GM12891 (cell line): ENCODE measurements around the gene USH2A.

Experiments used
- DNase-seq: peaks from one replicate; pipeline ENCODE4 v3.0.0; 2011; ENCODE audit warnings: low spot score; ENCODE audit not compliant: insufficient read length
- FAIRE-seq: peaks from 2 replicates; lab custom pipeline; 2011; peaks lifted over from hg19 to GRCh38; lab: Jason Lieb, UNC
- PAX5 ChIP-seq: IDR thresholded peaks from 2 replicates; pipeline ENCODE4 v1.6.1; 2011; ENCODE audit warnings: low read length, moderate library complexity, mild to moderate bottlenecking; ENCODE audit not compliant: insufficient read depth, severe bottlenecking
- POLR2A ChIP-seq: IDR thresholded peaks from 2 replicates; pipeline ENCODE4 v1.6.1; 2011; ENCODE audit warnings: low read depth, low read length, control low read depth
- POLR2AphosphoS5 ChIP-seq: IDR thresholded peaks from 2 replicates; pipeline ENCODE4 v1.6.1; 2011; ENCODE audit warnings: low read depth, low read length, control low read depth
- POU2F2 ChIP-seq: IDR thresholded peaks from 2 replicates; pipeline ENCODE4 v1.6.1; 2011; ENCODE audit warnings: low read depth, mild to moderate bottlenecking, control low read depth, low read length, moderate library complexity
- SPI1 ChIP-seq: IDR thresholded peaks from 2 replicates; pipeline ENCODE4 v1.6.1; 2011; ENCODE audit warnings: low read depth, low read length, control low read depth
- TAF1 ChIP-seq: IDR thresholded peaks from 2 replicates; pipeline ENCODE4 v1.6.1; 2011; ENCODE audit warnings: low read depth, low read length, control low read depth

Gene USH2A

GRCh38 chr1:215793180-215793579 is 630.1 kb downstream of the USH2A start:
- FAIRE-seq (no peak), DNase-seq (no peak)
- TF ChIP-seq POLR2A (no peak), SPI1 (no peak), PAX5 (no peak), TAF1 (no peak), POLR2AphosphoS5 (no peak), POU2F2 (no peak)

DNA sequence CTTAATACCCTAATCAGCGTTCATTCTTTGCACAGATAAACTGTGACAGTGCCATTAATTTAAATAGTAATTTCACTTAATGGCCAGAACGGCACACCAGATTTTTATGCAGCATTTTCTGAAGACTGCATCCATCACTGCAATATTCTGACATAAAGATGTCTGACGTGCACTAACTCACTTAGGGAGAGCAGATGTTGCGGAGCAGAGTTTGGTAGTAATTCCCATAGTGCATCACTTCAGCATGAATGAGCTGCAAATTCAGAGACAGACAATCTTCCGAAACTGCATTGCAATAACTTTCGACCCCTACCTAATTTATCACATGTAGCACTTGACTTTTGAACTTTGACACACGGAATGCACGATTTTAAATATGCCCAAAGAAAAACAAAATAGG is 630.8 kb downstream of the USH2A start:
- TF ChIP-seq POLR2A, result no peak
- no peak for TF ChIP-seq POLR2AphosphoS5
- TF ChIP-seq POU2F2, result no peak
- no peak for TF ChIP-seq SPI1
- TF ChIP-seq PAX5, result no peak
- TF ChIP-seq TAF1, result no peak
- no peak for FAIRE-seq
- no peak for DNase-seq

DNA sequence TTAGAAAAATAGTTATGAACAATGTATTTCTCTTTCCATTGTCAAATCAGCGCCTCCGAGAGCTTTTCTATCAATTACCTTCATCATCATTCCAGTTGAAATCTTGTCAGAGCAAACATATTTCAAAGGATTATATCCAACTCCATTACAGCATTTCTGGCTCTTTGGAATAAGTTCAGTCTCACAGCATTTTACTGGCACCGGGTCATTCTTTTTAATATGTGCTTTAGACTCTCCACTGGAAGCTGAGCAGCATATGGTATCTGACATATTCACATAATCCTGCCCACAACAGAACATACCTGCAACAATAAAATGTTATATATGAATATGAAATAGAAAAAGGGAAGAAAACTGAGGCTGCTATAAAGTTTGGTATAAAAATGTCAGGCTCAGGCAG is 633.3 kb downstream of the USH2A start:
- no peak for FAIRE-seq
- no peak for TF ChIP-seq TAF1
- no peak for TF ChIP-seq POLR2A
- no peak for TF ChIP-seq SPI1
- no peak for TF ChIP-seq POU2F2
- TF ChIP-seq PAX5, result no peak
- no peak for TF ChIP-seq POLR2AphosphoS5
- no peak for DNase-seq

- no peak for TF ChIP-seq TAF1
- TF ChIP-seq POLR2A, result no peak
- no peak for TF ChIP-seq SPI1
- TF ChIP-seq POU2F2, result no peak
- TF ChIP-seq POLR2AphosphoS5, result no peak
- TF ChIP-seq PAX5, result no peak
- DNase-seq (no peak), FAIRE-seq (no peak)
These were observed 636.3 kb downstream of the USH2A start for GRCh38 chr1:215786997-215787396.

- FAIRE-seq, result no peak
- TF ChIP-seq POLR2A (no peak), SPI1 (no peak), POU2F2 (no peak), PAX5 (no peak), TAF1 (no peak)
- no peak for DNase-seq
These were observed 642.6 kb downstream of the USH2A start for GRCh38 chr1:215780641-215781040.

DNA sequence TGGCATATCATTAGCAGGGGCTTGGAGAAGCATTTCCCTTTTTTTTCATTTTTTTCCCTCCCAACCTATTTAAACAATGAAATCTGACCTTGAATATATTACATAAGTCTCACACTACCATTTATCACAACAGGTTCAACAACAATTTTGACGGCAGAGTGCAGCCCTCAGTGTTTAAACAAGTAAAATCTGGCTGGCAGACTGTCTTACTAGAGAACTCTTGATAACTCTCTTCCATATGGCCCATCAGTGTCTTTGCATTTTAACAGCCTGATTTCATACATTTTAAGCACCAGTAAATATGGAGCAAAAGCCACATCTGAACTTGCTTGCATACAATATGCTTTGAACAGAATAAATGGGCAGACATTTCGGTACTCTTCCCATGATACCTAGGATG is 643.1 kb downstream of the USH2A start:
- DNase-seq (no peak), FAIRE-seq (no peak)
- TF ChIP-seq POLR2AphosphoS5, result no peak
- no peak for TF ChIP-seq POLR2A
- no peak for TF ChIP-seq TAF1

DNA sequence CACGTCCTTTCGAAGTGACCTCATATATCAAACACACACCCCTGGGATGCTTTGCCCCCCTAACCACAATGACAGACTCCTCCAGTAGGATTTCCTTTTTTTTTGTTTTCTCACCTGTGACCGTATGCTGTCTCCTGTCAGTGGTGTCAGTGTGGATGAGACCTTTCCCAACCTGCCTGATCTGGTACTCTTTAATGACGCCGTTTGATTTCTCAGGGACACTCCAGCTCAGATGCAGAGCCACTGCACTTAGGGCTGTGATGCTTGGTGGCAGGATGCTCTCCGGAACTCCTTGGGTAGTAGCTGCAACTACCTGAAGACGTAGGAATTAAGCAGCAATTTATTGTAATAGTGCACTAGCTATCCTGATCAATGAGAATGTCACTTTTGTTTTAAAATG is 643.5 kb downstream of the USH2A start:
- FAIRE-seq (no peak), DNase-seq (no peak)
- no peak for TF ChIP-seq PAX5
- no peak for TF ChIP-seq POLR2A
- TF ChIP-seq POLR2AphosphoS5, result no peak
- TF ChIP-seq SPI1, result no peak
- TF ChIP-seq POU2F2, result no peak
- no peak for TF ChIP-seq TAF1

GRCh38 chr1:215777370-215777925 is 645.8 kb downstream of the USH2A start:
- TF ChIP-seq POLR2AphosphoS5 (no peak), POLR2A (no peak), SPI1 (no peak)
- DNase-seq (no peak), FAIRE-seq (no peak)

- no peak for TF ChIP-seq PAX5
- no peak for TF ChIP-seq TAF1
- no peak for TF ChIP-seq POU2F2
- no peak for TF ChIP-seq POLR2A
- TF ChIP-seq POLR2AphosphoS5, result no peak
- no peak for TF ChIP-seq SPI1
- FAIRE-seq, result no peak
- DNase-seq, result no peak
These were observed 646.9 kb downstream of the USH2A start for GRCh38 chr1:215776336-215776735.

- TF ChIP-seq POLR2A, result no peak
- TF ChIP-seq POLR2AphosphoS5, result no peak
- TF ChIP-seq POU2F2, result no peak
- TF ChIP-seq TAF1, result no peak
- no peak for TF ChIP-seq PAX5
- TF ChIP-seq SPI1, result no peak
- FAIRE-seq, result no peak
- DNase-seq, result no peak
These were observed 651.1 kb downstream of the USH2A start for GRCh38 chr1:215772151-215772550.
